DOHH2 (cell line): Measurements from ENCODE around the gene VIT.

ENCODE experiments used
- EZH2phosphoT487 ChIP-seq: fragments of 200-600 bp; sonication (generic); IDR thresholded peaks from 2 replicates; pipeline ENCODE4 v1.6.1; 2017; ENCODE audit warnings: borderline replicate concordance, mild to moderate bottlenecking, antibody characterized with exemption, low read length, moderate library complexity, mixed read lengths
- TF ChIP-seq, protein P1 (sequence below): fragments of 200-600 bp; sonication (generic); IDR thresholded peaks from one replicate; pipeline ENCODE4 v1.5.1; 2014; ENCODE audit warnings: antibody characterized with exemption, mild to moderate bottlenecking, low read depth, low read length; ENCODE audit not compliant: poor library complexity, severe bottlenecking

DNA sequence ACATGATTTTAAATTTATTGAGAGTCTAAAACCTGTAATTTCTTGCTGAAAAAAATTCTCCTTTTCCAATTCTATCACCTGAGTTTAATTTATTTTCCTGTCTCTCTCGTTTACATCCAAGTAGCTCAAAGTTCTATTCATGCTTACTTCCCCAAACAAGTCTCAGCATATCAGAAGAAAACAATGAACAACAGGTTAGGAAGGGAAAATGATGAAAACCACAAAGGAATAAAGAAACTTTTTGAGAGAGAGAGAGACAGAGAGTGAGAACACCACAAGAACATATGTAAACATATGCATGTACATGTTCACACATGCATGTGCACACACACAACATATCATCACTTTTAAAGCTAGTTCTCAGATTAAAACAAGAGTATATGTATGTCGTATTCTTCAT, 157.7 kb downstream of the VIT start:
- TF ChIP-seq, protein P1, sequence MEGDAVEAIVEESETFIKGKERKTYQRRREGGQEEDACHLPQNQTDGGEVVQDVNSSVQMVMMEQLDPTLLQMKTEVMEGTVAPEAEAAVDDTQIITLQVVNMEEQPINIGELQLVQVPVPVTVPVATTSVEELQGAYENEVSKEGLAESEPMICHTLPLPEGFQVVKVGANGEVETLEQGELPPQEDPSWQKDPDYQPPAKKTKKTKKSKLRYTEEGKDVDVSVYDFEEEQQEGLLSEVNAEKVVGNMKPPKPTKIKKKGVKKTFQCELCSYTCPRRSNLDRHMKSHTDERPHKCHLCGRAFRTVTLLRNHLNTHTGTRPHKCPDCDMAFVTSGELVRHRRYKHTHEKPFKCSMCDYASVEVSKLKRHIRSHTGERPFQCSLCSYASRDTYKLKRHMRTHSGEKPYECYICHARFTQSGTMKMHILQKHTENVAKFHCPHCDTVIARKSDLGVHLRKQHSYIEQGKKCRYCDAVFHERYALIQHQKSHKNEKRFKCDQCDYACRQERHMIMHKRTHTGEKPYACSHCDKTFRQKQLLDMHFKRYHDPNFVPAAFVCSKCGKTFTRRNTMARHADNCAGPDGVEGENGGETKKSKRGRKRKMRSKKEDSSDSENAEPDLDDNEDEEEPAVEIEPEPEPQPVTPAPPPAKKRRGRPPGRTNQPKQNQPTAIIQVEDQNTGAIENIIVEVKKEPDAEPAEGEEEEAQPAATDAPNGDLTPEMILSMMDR = no peak
- TF ChIP-seq EZH2phosphoT487 = no peak
